ENCODE results near the gene PARP3.

The PARP3 gene

GRCh38 chr3:51937611-51938450 lies 4.3 kb upstream of the PARP3 start:
- no peaks in the 10 kb centered on the region; the same call in 1 of the 2 replicates for H3K36me3 ChIP-seq (ENCODE audit: insufficient read depth, low read length)

GRCh38 chr3:51938780-51939425 lies 3.3 kb upstream of the PARP3 start:
- Histone ChIP-seq H3K27ac (no peak overlapping the region), H3K36me3 (ENCODE audit: insufficient read depth, low read length) (no peaks in the 10 kb centered on the region; the same call in 1 of the 2 replicates), H3K4me3 (no peak overlapping the region), H3K9ac (ENCODE audit: insufficient read length) (no peak overlapping the region), H3K9me3 (ENCODE audit: low read depth, low read length) (no peaks in the 10 kb centered on the region)
- TF ChIP-seq FOXP2 (optimal IDR thresholded peaks at IDR 0.05; ENCODE audit: control extremely low read depth, extremely low read length, insufficient read depth) (no peak), POLR2AphosphoS5 (IDR thresholded peaks at IDR 0.05; ENCODE audit: borderline replicate concordance, low read depth, low read length) (no peak), EZH2 (IDR thresholded peaks at IDR 0.05) (no peak)
- DNase-seq (ENCODE audit: low read depth, low spot score) = no peak

More at GRCh38 chr3:51937611-51938450, 4.3 kb upstream of the PARP3 start:
- H3K4me3 ChIP-seq = no peak overlapping the region
- no peak overlapping the region for H3K27ac ChIP-seq
- DNase-seq (ENCODE audit: low read depth, low spot score) = no peak
- H3K9ac ChIP-seq (ENCODE audit: insufficient read length) = no peak overlapping the region
- no peak for TF ChIP-seq EZH2 (IDR thresholded peaks at IDR 0.05)
- no peak for TF ChIP-seq POLR2AphosphoS5 (IDR thresholded peaks at IDR 0.05; ENCODE audit: borderline replicate concordance, low read depth, low read length)
- no peaks in the 10 kb centered on the region for H3K9me3 ChIP-seq (ENCODE audit: low read depth, low read length)

GRCh38 chr3:51940648-51941462 lies 1.3 kb upstream of the PARP3 start:
- Histone ChIP-seq H3K9me3 (ENCODE audit: low read depth, low read length) (no peaks in the 10 kb centered on the region), H3K4me3 (peak overlapping the region; percentile 76), H3K9ac (ENCODE audit: insufficient read length) (peak overlapping the region; percentile 75), H3K36me3 (ENCODE audit: insufficient read depth, low read length) (no peaks in the 10 kb centered on the region; the same call in 1 of the 2 replicates), H3K27ac (no peak overlapping the region)
- no peak for DNase-seq (ENCODE audit: low read depth, low spot score)
- no peak for TF ChIP-seq FOXP2 (optimal IDR thresholded peaks at IDR 0.05; ENCODE audit: control extremely low read depth, extremely low read length, insufficient read depth)
- TF ChIP-seq EZH2 (IDR thresholded peaks at IDR 0.05) = no peak
- TF ChIP-seq POLR2AphosphoS5 (IDR thresholded peaks at IDR 0.05; ENCODE audit: borderline replicate concordance, low read depth, low read length) = no peak

GRCh38 chr3:51941463-51941797 lies 733 bp upstream of the PARP3 start:
- no peaks in the 10 kb centered on the region; the same call in 1 of the 2 replicates for H3K36me3 ChIP-seq (ENCODE audit: insufficient read depth, low read length)
- H3K9me3 ChIP-seq (ENCODE audit: low read depth, low read length) = no peaks in the 10 kb centered on the region
- TF ChIP-seq EZH2 (IDR thresholded peaks at IDR 0.05) = no peak
- TF ChIP-seq FOXP2 (optimal IDR thresholded peaks at IDR 0.05; ENCODE audit: control extremely low read depth, extremely low read length, insufficient read depth) = no peak
- no peak for TF ChIP-seq POLR2AphosphoS5 (IDR thresholded peaks at IDR 0.05; ENCODE audit: borderline replicate concordance, low read depth, low read length)
- peak overlapping the region; percentile 76 for H3K4me3 ChIP-seq
- DNase-seq (ENCODE audit: low read depth, low spot score) = no peak
- peak overlapping the region; percentile 75 for H3K9ac ChIP-seq (ENCODE audit: insufficient read length)
- no peak overlapping the region for H3K27ac ChIP-seq

- Histone ChIP-seq H3K9ac (ENCODE audit: insufficient read length) (peak overlapping the region; percentile 71), H3K27ac (no peak overlapping the region), H3K36me3 (ENCODE audit: insufficient read depth, low read length) (no peaks in the 10 kb centered on the region), H3K4me3 (peak overlapping the region; percentile 73), H3K9me3 (ENCODE audit: low read depth, low read length) (no peaks in the 10 kb centered on the region)
- TF ChIP-seq FOXP2 (optimal IDR thresholded peaks at IDR 0.05; ENCODE audit: control extremely low read depth, extremely low read length, insufficient read depth) (no peak), EZH2 (IDR thresholded peaks at IDR 0.05) (no peak), POLR2AphosphoS5 (IDR thresholded peaks at IDR 0.05; ENCODE audit: borderline replicate concordance, low read depth, low read length) (no peak)
- no peak for DNase-seq (ENCODE audit: low read depth, low spot score)
Measured at GRCh38 chr3:51942603-51943450, 664 bp downstream of the PARP3 start.

GRCh38 chr3:51943451-51944391 lies 1.6 kb downstream of the PARP3 start:
- H3K9ac ChIP-seq (ENCODE audit: insufficient read length) = no peak overlapping the region

More at GRCh38 chr3:51943451-51944391, 1.6 kb downstream of the PARP3 start:
- Histone ChIP-seq H3K27ac (no peak overlapping the region), H3K36me3 (ENCODE audit: insufficient read depth, low read length) (no peaks in the 10 kb centered on the region), H3K9me3 (ENCODE audit: low read depth, low read length) (no peaks in the 10 kb centered on the region), H3K4me3 (no peak overlapping the region)
- TF ChIP-seq EZH2 (IDR thresholded peaks at IDR 0.05) (no peak), FOXP2 (optimal IDR thresholded peaks at IDR 0.05; ENCODE audit: control extremely low read depth, extremely low read length, insufficient read depth) (no peak), POLR2AphosphoS5 (IDR thresholded peaks at IDR 0.05; ENCODE audit: borderline replicate concordance, low read depth, low read length) (no peak)
- no peak for DNase-seq (ENCODE audit: low read depth, low spot score)

Data from SK-N-MC (cell line).